Measurements from ENCODE around the gene RAMACL.

RAMACL gene

GRCh38 chr6:166556863-166557322, 29.6 kb downstream of the RAMACL start:
- DNase-seq (ENCODE audit: low read depth in 2 of 2), result peak; percentile 91 to 98
- H3K4me3 ChIP-seq (replicated peaks in 1 of 2; ENCODE audit: low read depth in 2 of 2, low read length in 2 of 2), result no peak overlapping the region

GRCh38 chr6:166556336-166556735, 30.1 kb downstream of the RAMACL start:
- TF ChIP-seq, protein P1, sequence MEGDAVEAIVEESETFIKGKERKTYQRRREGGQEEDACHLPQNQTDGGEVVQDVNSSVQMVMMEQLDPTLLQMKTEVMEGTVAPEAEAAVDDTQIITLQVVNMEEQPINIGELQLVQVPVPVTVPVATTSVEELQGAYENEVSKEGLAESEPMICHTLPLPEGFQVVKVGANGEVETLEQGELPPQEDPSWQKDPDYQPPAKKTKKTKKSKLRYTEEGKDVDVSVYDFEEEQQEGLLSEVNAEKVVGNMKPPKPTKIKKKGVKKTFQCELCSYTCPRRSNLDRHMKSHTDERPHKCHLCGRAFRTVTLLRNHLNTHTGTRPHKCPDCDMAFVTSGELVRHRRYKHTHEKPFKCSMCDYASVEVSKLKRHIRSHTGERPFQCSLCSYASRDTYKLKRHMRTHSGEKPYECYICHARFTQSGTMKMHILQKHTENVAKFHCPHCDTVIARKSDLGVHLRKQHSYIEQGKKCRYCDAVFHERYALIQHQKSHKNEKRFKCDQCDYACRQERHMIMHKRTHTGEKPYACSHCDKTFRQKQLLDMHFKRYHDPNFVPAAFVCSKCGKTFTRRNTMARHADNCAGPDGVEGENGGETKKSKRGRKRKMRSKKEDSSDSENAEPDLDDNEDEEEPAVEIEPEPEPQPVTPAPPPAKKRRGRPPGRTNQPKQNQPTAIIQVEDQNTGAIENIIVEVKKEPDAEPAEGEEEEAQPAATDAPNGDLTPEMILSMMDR (IDR thresholded peaks at IDR 0.05; ENCODE audit: low read depth, low read length), result no peak
- no peak overlapping the region for H3K4me3 ChIP-seq (replicated peaks in 1 of 2; ENCODE audit: low read depth in 2 of 2, low read length in 2 of 2)
- DNase-seq (ENCODE audit: low read depth in 2 of 2), result no peak

More at GRCh38 chr6:166556863-166557322, 29.6 kb downstream of the RAMACL start:
- TF ChIP-seq, protein P1 (IDR thresholded peaks at IDR 0.05; ENCODE audit: low read depth, low read length), result no peak

DNA sequence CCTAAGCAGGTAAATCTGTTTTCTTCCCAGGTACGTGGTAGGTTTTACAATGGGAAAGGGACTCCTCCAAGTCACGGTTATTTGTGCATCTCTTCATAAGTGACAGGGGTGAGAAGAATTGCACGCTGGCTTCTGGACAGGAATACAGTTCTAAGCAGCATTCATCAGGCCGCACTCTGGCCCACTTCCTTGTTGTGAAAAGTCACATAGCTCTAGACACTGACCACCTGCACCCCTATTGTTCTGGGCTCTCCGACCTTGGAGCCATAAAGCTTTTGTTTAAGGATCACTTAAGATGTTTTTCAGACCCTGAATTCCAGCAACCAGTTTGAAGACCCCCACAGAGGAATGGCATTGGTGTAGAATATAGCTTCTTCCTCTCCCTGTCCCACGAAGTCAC, 31.4 kb downstream of the RAMACL start:
- no peak for DNase-seq (ENCODE audit: low read depth in 2 of 2)
- no peak overlapping the region for H3K4me3 ChIP-seq (replicated peaks in 1 of 2; ENCODE audit: low read depth in 2 of 2, low read length in 2 of 2)
- TF ChIP-seq, protein P1 (IDR thresholded peaks at IDR 0.05; ENCODE audit: low read depth, low read length), result no peak

DNA sequence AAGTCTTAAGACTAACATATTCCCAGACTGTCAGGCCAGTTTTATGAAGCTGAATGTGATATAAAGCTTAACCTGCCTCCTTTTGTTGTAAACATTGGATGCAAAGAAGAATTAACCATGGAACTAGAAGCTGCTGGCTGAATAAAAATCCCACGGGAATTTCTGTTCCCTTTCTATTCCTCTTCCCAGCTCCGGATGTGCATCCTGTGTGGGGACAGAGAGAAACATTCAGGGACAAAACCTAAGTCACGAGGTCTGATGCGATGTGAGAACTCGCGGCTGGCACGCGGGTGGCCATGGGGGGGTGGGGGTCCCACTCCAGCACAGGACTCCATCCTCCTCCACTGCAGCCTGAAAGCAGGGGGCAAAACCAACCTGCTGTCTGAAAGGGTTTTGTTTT, 32.2 kb downstream of the RAMACL start:
- DNase-seq (ENCODE audit: low read depth in 2 of 2), result peak; percentile 30 to 56
- H3K4me3 ChIP-seq (replicated peaks in 1 of 2; ENCODE audit: low read depth in 2 of 2, low read length in 2 of 2), result no peak overlapping the region
- TF ChIP-seq, protein P1 (IDR thresholded peaks at IDR 0.05; ENCODE audit: low read depth, low read length), result no peak

DNA sequence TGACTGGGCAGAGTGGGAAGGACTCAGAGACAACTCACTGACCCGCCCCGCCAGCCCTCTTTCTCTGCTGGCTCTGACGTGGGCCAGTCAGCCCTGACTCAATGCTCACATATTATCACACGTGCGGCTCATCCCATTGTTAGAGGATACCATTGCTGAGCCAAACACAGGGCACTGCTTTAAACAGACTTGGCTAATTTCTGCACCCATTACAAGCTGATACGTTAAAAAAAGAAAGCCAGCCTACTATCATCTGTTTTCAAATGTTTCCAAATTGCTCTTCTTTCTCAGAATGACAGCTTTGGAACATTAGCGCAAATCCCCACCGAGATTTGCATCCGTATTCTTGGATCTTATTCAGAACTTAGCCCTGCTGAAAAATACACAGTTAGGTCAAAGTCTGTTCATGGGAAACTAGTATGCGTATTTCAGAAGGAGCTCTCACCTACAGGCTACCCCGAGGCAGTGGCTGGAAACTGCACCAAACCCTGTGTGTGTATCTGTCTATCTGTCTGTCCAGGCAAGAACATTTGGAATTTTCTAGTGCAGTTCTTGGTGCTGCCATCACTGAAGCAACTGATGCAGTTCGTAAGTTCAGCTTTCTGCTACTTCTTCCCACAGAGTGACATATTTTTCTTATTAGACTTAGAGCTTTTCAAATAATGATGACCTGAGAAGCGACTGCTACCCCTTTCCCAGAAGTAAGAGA, 32.8 kb downstream of the RAMACL start:
- peak; percentile 86 to 94 for DNase-seq (ENCODE audit: low read depth in 2 of 2)
- H3K4me3 ChIP-seq (replicated peaks in 1 of 2; ENCODE audit: low read depth in 2 of 2, low read length in 2 of 2), result no peak overlapping the region

DNA sequence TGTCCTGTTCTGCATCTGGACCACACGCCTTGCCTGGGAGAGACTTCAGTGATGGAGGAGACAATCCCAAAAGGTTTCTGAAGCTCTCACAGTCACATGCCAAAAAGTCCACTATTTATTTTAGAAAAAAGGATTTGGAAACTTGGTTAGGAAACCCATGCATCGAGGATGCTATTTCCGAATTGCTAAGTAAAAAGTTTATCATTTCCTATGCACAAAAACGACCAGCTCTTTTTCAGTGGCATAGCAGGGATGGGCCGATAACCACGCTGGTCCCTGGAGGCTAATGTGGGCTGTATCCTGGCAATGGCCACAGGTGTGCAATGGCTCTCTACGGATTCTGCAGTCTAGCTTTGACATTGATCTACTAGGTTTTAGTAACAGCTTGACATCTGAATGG, 33.9 kb downstream of the RAMACL start:
- DNase-seq (ENCODE audit: low read depth in 2 of 2), result no peak
- no peak overlapping the region for H3K4me3 ChIP-seq (replicated peaks in 1 of 2; ENCODE audit: low read depth in 2 of 2, low read length in 2 of 2)
- TF ChIP-seq, protein P1 (IDR thresholded peaks at IDR 0.05; ENCODE audit: low read depth, low read length), result no peak

More for the DNA sequence above, 32.8 kb downstream of the RAMACL start:
- TF ChIP-seq, protein P1 (IDR thresholded peaks at IDR 0.05; ENCODE audit: low read depth, low read length), result no peak
